NCI-H446 (cell line): ENCODE results near the gene PDLIM3.

Source experiments
- DNase-seq, 2 experiments: peaks; one replicate each; lab custom pipeline; 2025; lab: John Stamatoyannopoulos, UW

The PDLIM3 gene

GRCh38 chr4:185470501-185471195 lies 64.7 kb downstream of the PDLIM3 start:
- peak in 1 of 2 experiments; percentile 29 for DNase-seq

- DNase-seq, result no peak
These were observed 65.6 kb downstream of the PDLIM3 start for GRCh38 chr4:185469580-185470154.

GRCh38 chr4:185468999-185469398 lies 66.3 kb downstream of the PDLIM3 start:
- no peak for DNase-seq

- DNase-seq, result no peak
These were observed 67.3 kb downstream of the PDLIM3 start for GRCh38 chr4:185467991-185468390.

- no peak for DNase-seq
These were observed 68.2 kb downstream of the PDLIM3 start for GRCh38 chr4:185467101-185467500.

GRCh38 chr4:185465707-185466106 lies 69.6 kb downstream of the PDLIM3 start:
- DNase-seq, result no peak

GRCh38 chr4:185464887-185465286 lies 70.4 kb downstream of the PDLIM3 start:
- no peak for DNase-seq

GRCh38 chr4:185464183-185464582 lies 71.1 kb downstream of the PDLIM3 start:
- no peak for DNase-seq

- DNase-seq, result no peak
These were observed 71.8 kb downstream of the PDLIM3 start for GRCh38 chr4:185463541-185463940.

GRCh38 chr4:185461565-185461964 lies 73.7 kb downstream of the PDLIM3 start:
- DNase-seq, result no peak

GRCh38 chr4:185457136-185457535 lies 78.2 kb downstream of the PDLIM3 start:
- no peak for DNase-seq

GRCh38 chr4:185456131-185456530 lies 79.2 kb downstream of the PDLIM3 start:
- no peak for DNase-seq
